Spleen (tissue), 7 donors: Measurements from ENCODE around the gene DOK4.

Experiments used
- CTCF ChIP-seq, 11 experiments: fragments of 200-600 bp in 7 of 11; fragments of 450-650 bp in 4 of 11; sonication (generic) in 4 of 11; IDR thresholded peaks in 8 of 11; conservative IDR thresholded peaks in 3 of 11; 1 replicate in 7 of 11; 2 replicates in 4 of 11; pipeline versions ENCODE4 v1.4.0 to v1.8.0; 2016 to 2021; ENCODE audit warnings: antibody characterized with exemption in 11 of 11, inconsistent platforms in 4 of 11, mild to moderate bottlenecking in 1 of 11
- POLR2A ChIP-seq, 3 donors: fragments of 450-650 bp; IDR thresholded peaks; one replicate each; pipeline ENCODE4 v1.5.1; 2017; ENCODE audit warnings: antibody characterized with exemption in 3 of 3, mild to moderate bottlenecking in 1 of 3
- POLR2AphosphoS5 ChIP-seq, 3 donors: sonication (generic); formaldehyde crosslinking; IDR thresholded peaks; one replicate each; pipeline ENCODE4 v1.5.1; 2017; ENCODE audit warnings: antibody characterized with exemption in 3 of 3
- donor health status: DM: no; HTN: no; CAD: no; lungs with moderate emphysema.
- donor health status: DM: no; HTN: no; CAD: no.
- donor health status: DM: no; HTN: no; CAD: no.

GRCh38 chr16:57468346-57468745 is 17.9 kb downstream of the DOK4 start:
- TF ChIP-seq CTCF (IDR thresholded peaks at IDR 0.05 in 8 of 11, conservative IDR thresholded peaks at IDR 0.05 in 3 of 11): no peak
- TF ChIP-seq POLR2A (IDR thresholded peaks at IDR 0.05): no peak
- no peak for TF ChIP-seq POLR2AphosphoS5 (IDR thresholded peaks at IDR 0.05)
